ENCODE measurements around the gene PITPNC1. TPM values are rescaled to one million over a fixed set of nuclear protein-coding genes. Genes with fewer than 3 reads are reported as not detected.

The PITPNC1 gene
- total RNA-seq, 1 experiment from 2014 or later: 37.5 TPM

DNA sequence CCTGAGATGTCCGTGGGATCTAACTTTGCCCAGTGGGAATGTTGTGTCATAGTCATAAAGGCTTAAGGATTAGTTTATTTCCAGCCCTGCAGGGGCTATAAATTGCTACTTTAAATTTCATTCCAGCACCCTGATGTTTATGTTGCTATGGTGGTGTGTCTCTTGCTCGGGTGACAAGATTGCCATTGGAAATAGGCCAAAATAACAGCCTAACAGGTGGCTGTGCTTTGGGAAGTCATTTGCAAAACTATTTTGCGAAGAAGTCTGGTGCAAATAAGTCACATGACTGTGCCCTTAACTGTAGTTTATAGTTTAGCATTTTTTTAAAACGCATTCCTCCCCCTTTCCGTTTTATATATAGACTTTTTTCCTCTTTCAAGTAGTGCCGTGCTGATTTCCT, 23.1 kb downstream of the PITPNC1 start:
- H3K27me3 Mint-ChIP-seq (ENCODE audit: low read depth): no peaks in the 10 kb centered on the region
- Histone ChIP-seq H4K5ac (ENCODE audit: insufficient read length, low read depth, low read length) (no peak overlapping the region), H4K91ac (ENCODE audit: insufficient read length, low read depth, low read length) (no peak overlapping the region), H2BK15ac (ENCODE audit: low read depth, low read length) (no peak overlapping the region), H4K8ac (replicated peaks; ENCODE audit: insufficient read length, low read depth, low read length) (no peak overlapping the region), H3K79me2 (ENCODE audit: insufficient read depth, low read length) (peaks cover 17% of the 10 kb centered on the region; the same call in 1 of the 2 replicates), H2AFZ (ENCODE audit: low read length) (no peak overlapping the region), H3K23ac (ENCODE audit: insufficient read length, low read depth, low read length) (no peak overlapping the region), H3K79me1 (ENCODE audit: insufficient read depth, low read depth, low read length, poor library complexity, severe bottlenecking) (peaks cover 5% of the 10 kb centered on the region), H3K18ac (ENCODE audit: insufficient read length, low read depth, low read length) (no peak overlapping the region), H2BK20ac (ENCODE audit: low read depth, low read length, poor library complexity, severe bottlenecking) (no peak overlapping the region), H3K4me2 (ENCODE audit: insufficient read depth, insufficient read length, low read length) (no peak overlapping the region), H3K56ac (ENCODE audit: insufficient read length, low read depth, low read length) (no peak overlapping the region), H3K27me3 (ENCODE audit: insufficient read depth, low read length) (no peaks in the 10 kb centered on the region), H2BK120ac (ENCODE audit: low read depth, low read length, poor library complexity, severe bottlenecking) (no peak overlapping the region), H3K4ac (ENCODE audit: low read depth, low read length) (no peak overlapping the region), H3T11ph (ENCODE audit: low read length) (no peak overlapping the region), H2AK5ac (ENCODE audit: insufficient read length, low read length) (no peak overlapping the region), H3K9ac (ENCODE audit: extremely low read depth, insufficient read length, low read length) (no peak overlapping the region), H3K23me2 (ENCODE audit: insufficient read length, low read depth, low read length, poor library complexity, severe bottlenecking) (no peaks in the 10 kb centered on the region), H3K14ac (ENCODE audit: insufficient read depth, low read length) (no peak overlapping the region), H3K4me1 (ENCODE audit: insufficient read depth, low read length) (peaks cover 5% of the 10 kb centered on the region; the same call in 1 of the 2 replicates), H2BK12ac (ENCODE audit: insufficient read length, low read depth, low read length) (no peak overlapping the region), H3K27ac (ENCODE audit: insufficient read length, low read depth, low read length) (no peak overlapping the region), H4K20me1 (ENCODE audit: control insufficient read depth, insufficient read depth, insufficient read length) (no peaks in the 10 kb centered on the region), H3K9me3 (ENCODE audit: control insufficient read depth, low read depth, low read length) (no peaks in the 10 kb centered on the region), H2BK5ac (ENCODE audit: insufficient read length, low read length) (no peak overlapping the region)
- TF ChIP-seq, protein P1, sequence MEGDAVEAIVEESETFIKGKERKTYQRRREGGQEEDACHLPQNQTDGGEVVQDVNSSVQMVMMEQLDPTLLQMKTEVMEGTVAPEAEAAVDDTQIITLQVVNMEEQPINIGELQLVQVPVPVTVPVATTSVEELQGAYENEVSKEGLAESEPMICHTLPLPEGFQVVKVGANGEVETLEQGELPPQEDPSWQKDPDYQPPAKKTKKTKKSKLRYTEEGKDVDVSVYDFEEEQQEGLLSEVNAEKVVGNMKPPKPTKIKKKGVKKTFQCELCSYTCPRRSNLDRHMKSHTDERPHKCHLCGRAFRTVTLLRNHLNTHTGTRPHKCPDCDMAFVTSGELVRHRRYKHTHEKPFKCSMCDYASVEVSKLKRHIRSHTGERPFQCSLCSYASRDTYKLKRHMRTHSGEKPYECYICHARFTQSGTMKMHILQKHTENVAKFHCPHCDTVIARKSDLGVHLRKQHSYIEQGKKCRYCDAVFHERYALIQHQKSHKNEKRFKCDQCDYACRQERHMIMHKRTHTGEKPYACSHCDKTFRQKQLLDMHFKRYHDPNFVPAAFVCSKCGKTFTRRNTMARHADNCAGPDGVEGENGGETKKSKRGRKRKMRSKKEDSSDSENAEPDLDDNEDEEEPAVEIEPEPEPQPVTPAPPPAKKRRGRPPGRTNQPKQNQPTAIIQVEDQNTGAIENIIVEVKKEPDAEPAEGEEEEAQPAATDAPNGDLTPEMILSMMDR (conservative IDR thresholded peaks at IDR 0.05): no peak
- no peak for DNase-seq
- peak overlapping the region in 2 of 3 experiments; percentile 13 to 33; a peak in 2 of 7 replicates for H3K27ac Mint-ChIP-seq
- H3K36me3 Mint-ChIP-seq (ENCODE audit: insufficient read depth in 1 of 3, low read depth in 3 of 3): peaks cover 6 to 15% (median 12%) of the 10 kb centered on the region in 3 experiments
- no peak overlapping the region for H3K4me3 Mint-ChIP-seq
- no CpG with 5 or more reads among the region's 6 CpGs for WGBS (ENCODE audit: extremely low coverage, insufficient read length, low lambda C conversion rate)
- peaks cover 21 to 28% of the 10 kb centered on the region in 2 experiments for H3K4me1 Mint-ChIP-seq
- no peaks in the 10 kb centered on the region for H3K9me3 Mint-ChIP-seq

All from H9 (cell line).